GM18951 (cell line): ENCODE results near the gene TBC1D1.
"Not testable (repeated sequence)": the region's sequence is repeated elsewhere in the genome, so short reads cannot be mapped to it uniquely, and the experiment has no call there.

ENCODE experiments used
- POLR2A ChIP-seq: IDR thresholded peaks from 4 replicates; pipeline ENCODE4 v1.6.1; 2011; ENCODE audit warnings: mild to moderate bottlenecking; ENCODE audit not compliant: insufficient read length, insufficient read depth; ENCODE audit errors: extremely low read depth
- in situ Hi-C: fragments of 300-500 bp; cut with MboI; formaldehyde crosslinking; loops from one replicate; pipeline ENCODE4 v1.12.0; 2022; ENCODE audit warnings: low sequenced_read_pairs, mixed read lengths, inconsistent platforms; ENCODE audit not compliant: unreplicated experiment

TBC1D1 gene

GRCh38 chr4:37953156-37953555 lies 62.3 kb downstream of the TBC1D1 start:
- in situ Hi-C loops = no loop called here
- no peak for TF ChIP-seq POLR2A

GRCh38 chr4:37953620-37954293 lies 62.9 kb downstream of the TBC1D1 start:
- in situ Hi-C loops = no loop called here

GRCh38 chr4:37956941-37957340 lies 66.1 kb downstream of the TBC1D1 start:
- no peak for TF ChIP-seq POLR2A
- in situ Hi-C loops = no loop called here

More at GRCh38 chr4:37953620-37954293, 62.9 kb downstream of the TBC1D1 start:
- no peak for TF ChIP-seq POLR2A

GRCh38 chr4:37958932-37959331 lies 68.0 kb downstream of the TBC1D1 start:
- no peak for TF ChIP-seq POLR2A
- in situ Hi-C loops = no loop called here

GRCh38 chr4:37960098-37960497 lies 69.2 kb downstream of the TBC1D1 start, which contains the start of gene PTTG2:
PTTG2 (plus strand) TSS chr4:37960398; CDS start chr4:37960435, 37 bp downstream.
- no peak for TF ChIP-seq POLR2A
- in situ Hi-C loops = no loop called here

- TF ChIP-seq POLR2A = no peak
- in situ Hi-C loops = no loop called here
These were observed 70.0 kb downstream of the TBC1D1 start for GRCh38 chr4:37960679-37961450.

- TF ChIP-seq POLR2A = no peak
- in situ Hi-C loops = no loop called here
These were observed 74.0 kb downstream of the TBC1D1 start for GRCh38 chr4:37964734-37965457.

GRCh38 chr4:37966044-37966443 lies 75.2 kb downstream of the TBC1D1 start:
- in situ Hi-C loops = no loop called here
- no peak for TF ChIP-seq POLR2A

- TF ChIP-seq POLR2A = no peak
- in situ Hi-C loops = no loop called here
These were observed 76.9 kb downstream of the TBC1D1 start for GRCh38 chr4:37967736-37968135.

GRCh38 chr4:37968747-37969146 lies 77.9 kb downstream of the TBC1D1 start:
- in situ Hi-C loops = no loop called here
- TF ChIP-seq POLR2A = no peak

GRCh38 chr4:37970702-37971101 lies 79.8 kb downstream of the TBC1D1 start:
- in situ Hi-C loops = loop anchor here (5.0 kb wide), 1 partner anchor 78 kb away; the partner anchor contains the start of gene TBC1D1
- no peak for TF ChIP-seq POLR2A

- no peak for TF ChIP-seq POLR2A
- in situ Hi-C loops = loop anchor here (5.0 kb wide), 1 partner anchor 79 kb away; the partner anchor contains the start of gene TBC1D1
These were observed 80.3 kb downstream of the TBC1D1 start for GRCh38 chr4:37971202-37971601.

GRCh38 chr4:37973441-37973840 lies 82.6 kb downstream of the TBC1D1 start:
- no peak for TF ChIP-seq POLR2A
- in situ Hi-C loops = loop anchor here (5.0 kb wide), 1 partner anchor 81 kb away; the partner anchor contains the start of gene TBC1D1

- in situ Hi-C loops = not testable (repeated sequence)
These were observed 84.5 kb downstream of the TBC1D1 start for GRCh38 chr4:37975321-37975822.
